Thoracic aorta (tissue), 2 donors: ENCODE data around the gene MTF1. TPM values are rescaled to one million over a fixed set of nuclear protein-coding genes. Genes with fewer than 3 reads are reported as not detected.

Experiments
- ATAC-seq: fragments of 150-250 bp; one replicate; pipeline ENCODE4 v1.8.0; 2017; ENCODE audit warnings: low read depth; ENCODE audit not compliant: insufficient number of reproducible peaks, low FRiP score
- DNase-seq: peaks from one replicate; pipeline ENCODE4 v3.0.0-alpha.2; 2020; ENCODE audit warnings: low spot score
- H3K27ac ChIP-seq, 2 donors: fragments of 200-600 bp; sonication (generic); 1 replicate in 1 of 2; 2 replicates in 1 of 2; pipeline ENCODE4 v1.5.1; 2016; ENCODE audit warnings: mild to moderate bottlenecking in 2 of 2, moderate library complexity in 2 of 2
- H3K27me3 ChIP-seq: fragments of 200-600 bp; sonication (generic); replicated peaks from 2 replicates; pipeline ENCODE4 v1.6.0; 2016; ENCODE audit warnings: mild to moderate bottlenecking; ENCODE audit not compliant: insufficient read depth
- H3K36me3 ChIP-seq: fragments of 200-600 bp; sonication (generic); one replicate; pipeline ENCODE4 v1.5.1; 2016
- H3K4me1 ChIP-seq, 2 donors: fragments of 200-600 bp; sonication (generic); 1 replicate in 1 of 2; 2 replicates in 1 of 2; pipeline versions ENCODE4 v1.5.1 to v1.6.0; 2016; ENCODE audit warnings: low read depth in 2 of 2, mild to moderate bottlenecking in 1 of 2; ENCODE audit not compliant: control insufficient read depth in 1 of 2
- H3K4me3 ChIP-seq: fragments of 200-600 bp; sonication (generic); 2 replicates; pipeline ENCODE4 v1.5.1; 2016; ENCODE audit warnings: mild to moderate bottlenecking
- H3K9me3 ChIP-seq: fragments of 200-600 bp; sonication (generic); 2 replicates; pipeline ENCODE4 v1.5.1; 2016
- CTCF ChIP-seq: fragments of 200-600 bp; sonication (generic); IDR thresholded peaks from one replicate; pipeline ENCODE4 v1.5.1; 2019; ENCODE audit warnings: antibody characterized with exemption
- total RNA-seq, 2 donors: library from RNA; depleted of rRNA; stranded (reverse); fragments of >200 nt; gene quantifications; one replicate each; pipeline versions ENCODE4 v1.1.0 to v1.2.3, GENCODE V29; 2016

Gene MTF1
- total RNA-seq, 2 donors from 2014 or later = 4.5 to 9.3 TPM

GRCh38 chr1:37850352-37850955 lies 8.9 kb downstream of the MTF1 start:
- Histone ChIP-seq H3K27ac (no peak overlapping the region), H3K9me3 (no peaks in the 10 kb centered on the region), H3K27me3 (no peaks in the 10 kb centered on the region), H3K4me1 (peaks cover 13 to 39% of the 10 kb centered on the region in 2 donors), H3K4me3 (no peak overlapping the region), H3K36me3 (no peaks in the 10 kb centered on the region)
- ATAC-seq (no peak), DNase-seq (no peak)
- TF ChIP-seq CTCF = no peak

GRCh38 chr1:37849480-37849879 lies 9.9 kb downstream of the MTF1 start:
- no peaks in the 10 kb centered on the region for H3K27me3 ChIP-seq
- H3K4me3 ChIP-seq = no peak overlapping the region
- no peak overlapping the region for H3K27ac ChIP-seq
- peaks cover 13 to 29% of the 10 kb centered on the region in 2 donors for H3K4me1 ChIP-seq
- DNase-seq = no peak
- ATAC-seq = no peak
- no peaks in the 10 kb centered on the region for H3K9me3 ChIP-seq
- no peak for TF ChIP-seq CTCF
- H3K36me3 ChIP-seq = no peaks in the 10 kb centered on the region

GRCh38 chr1:37846647-37847339 lies 12.6 kb downstream of the MTF1 start:
- no peaks in the 10 kb centered on the region for H3K36me3 ChIP-seq
- H3K27ac ChIP-seq = no peak overlapping the region
- DNase-seq = no peak
- no peak for ATAC-seq
- peaks cover 8 to 13% of the 10 kb centered on the region in 2 donors for H3K4me1 ChIP-seq
- TF ChIP-seq CTCF = no peak
- no peaks in the 10 kb centered on the region for H3K9me3 ChIP-seq
- H3K4me3 ChIP-seq = no peak overlapping the region
- H3K27me3 ChIP-seq = no peaks in the 10 kb centered on the region

- ATAC-seq (no peak), DNase-seq (no peak)
- H3K4me1 ChIP-seq = peaks cover 6 to 8% of the 10 kb centered on the region in 2 donors
- H3K27me3 ChIP-seq = no peaks in the 10 kb centered on the region
- H3K36me3 ChIP-seq = no peaks in the 10 kb centered on the region
- no peak overlapping the region for H3K27ac ChIP-seq
- no peak overlapping the region for H3K4me3 ChIP-seq
- no peaks in the 10 kb centered on the region for H3K9me3 ChIP-seq
- TF ChIP-seq CTCF = no peak
Observed at GRCh38 chr1:37845786-37846185, 13.6 kb downstream of the MTF1 start.

- no peaks in the 10 kb centered on the region for H3K9me3 ChIP-seq
- no peak for DNase-seq
- no peak overlapping the region for H3K27ac ChIP-seq
- ATAC-seq = no peak
- H3K36me3 ChIP-seq = no peaks in the 10 kb centered on the region
- H3K4me1 ChIP-seq = peaks cover 0 to 4% of the 10 kb centered on the region in 2 donors
- no peaks in the 10 kb centered on the region for H3K27me3 ChIP-seq
- H3K4me3 ChIP-seq = no peak overlapping the region
- no peak for TF ChIP-seq CTCF
Observed at GRCh38 chr1:37845049-37845646, 14.2 kb downstream of the MTF1 start.
